Kidney glomerular epithelial cell (primary cell): Measurements from ENCODE around the gene ATXN10.

Source experiments
- DNase-seq: peaks from one replicate; lab custom pipeline; 2025; lab: John Stamatoyannopoulos, UW

ATXN10 gene

DNA sequence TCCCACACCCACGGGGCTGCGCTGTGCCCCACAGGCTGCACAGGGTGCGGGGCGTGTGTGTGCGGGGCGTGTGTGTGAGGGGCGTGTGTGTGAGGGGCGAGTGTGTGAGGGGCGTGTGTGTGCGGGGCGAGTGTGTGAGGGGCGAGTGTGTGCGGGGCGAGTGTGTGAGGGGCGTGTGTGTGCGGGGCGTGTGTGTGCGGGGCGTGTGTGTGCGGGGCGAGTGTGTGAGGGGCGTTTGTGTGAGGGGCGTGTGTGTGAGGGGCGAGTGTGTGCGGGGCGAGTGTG is 218.7 kb downstream of the ATXN10 start:
- no peak for DNase-seq

DNA sequence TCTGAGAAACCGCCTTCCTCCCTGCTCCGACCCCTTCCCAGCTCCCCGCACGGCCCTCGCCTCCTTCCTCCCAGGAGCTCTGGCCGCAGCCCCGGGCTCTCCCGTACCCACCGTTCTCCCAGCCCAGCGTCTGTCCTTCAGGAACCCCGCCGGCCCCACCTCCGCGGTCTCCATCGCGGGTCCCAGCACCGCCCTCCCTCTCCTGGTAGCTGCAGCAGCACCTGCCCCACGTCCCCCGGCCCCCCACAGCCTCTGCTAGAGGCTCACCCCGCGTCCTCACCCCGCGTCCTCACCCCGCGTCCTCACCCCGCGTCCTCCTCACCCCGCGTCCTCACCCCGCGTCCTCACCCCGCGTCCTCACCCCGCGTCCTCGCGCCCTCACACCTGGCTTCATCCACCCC is 219.4 kb downstream of the ATXN10 start:
- DNase-seq = no peak

DNA sequence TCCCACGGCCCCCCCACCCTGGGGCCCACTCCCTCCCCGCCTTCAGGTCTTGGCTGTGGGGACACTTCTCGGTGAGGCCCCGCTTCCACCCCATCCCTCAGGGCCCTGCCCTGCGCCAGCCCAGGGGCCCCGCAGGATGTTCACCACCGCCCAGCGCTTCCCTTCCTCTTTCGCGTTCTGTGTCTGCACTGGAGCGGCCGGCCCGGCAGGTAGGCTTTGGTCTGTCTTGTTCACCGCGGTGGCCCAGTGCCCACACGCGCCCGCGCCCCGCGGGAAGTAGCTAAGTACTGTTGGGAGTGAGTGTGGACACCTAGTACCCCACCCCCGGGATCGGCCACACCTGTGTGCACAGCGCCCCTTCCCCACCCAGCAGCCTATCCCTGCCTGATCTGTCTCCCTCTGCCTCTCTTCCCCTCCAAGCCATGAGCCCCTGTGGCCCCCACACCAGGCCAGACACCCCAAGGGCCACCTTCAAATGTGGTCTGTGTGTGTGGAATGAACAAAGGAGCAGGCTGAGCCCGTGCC is 219.9 kb downstream of the ATXN10 start:
- DNase-seq = no peak

DNA sequence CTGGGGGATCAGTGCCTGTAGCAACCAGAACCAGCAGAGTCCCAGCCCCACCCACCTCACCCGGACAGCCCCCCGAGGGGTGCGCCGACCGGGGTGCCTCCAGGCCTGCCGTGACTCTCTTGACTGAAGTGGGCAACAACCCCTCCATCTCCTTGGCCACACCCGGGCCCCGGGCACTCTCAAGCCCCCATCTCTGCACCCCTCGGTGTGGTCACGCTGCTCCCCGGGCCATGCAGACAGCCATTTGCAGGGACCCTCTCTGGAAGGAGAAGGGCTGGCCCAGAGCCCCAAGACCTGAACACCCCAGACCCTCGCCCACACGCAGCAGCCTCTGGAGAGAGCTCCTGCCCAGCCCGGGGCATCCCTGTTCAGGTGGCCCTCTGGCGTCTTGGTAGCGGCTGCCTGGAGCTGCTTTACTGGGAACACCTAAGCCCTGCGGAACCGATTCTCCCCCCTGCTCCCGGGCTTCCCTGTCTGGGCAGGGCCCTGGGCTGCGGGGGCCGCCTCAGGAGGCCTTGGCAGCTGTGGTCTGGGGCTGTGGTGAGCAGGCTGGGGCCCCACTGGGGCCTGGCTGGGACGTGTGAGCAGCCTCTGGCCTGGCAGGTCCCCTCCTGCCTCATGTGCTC is 220.5 kb downstream of the ATXN10 start:
- no peak for DNase-seq

DNA sequence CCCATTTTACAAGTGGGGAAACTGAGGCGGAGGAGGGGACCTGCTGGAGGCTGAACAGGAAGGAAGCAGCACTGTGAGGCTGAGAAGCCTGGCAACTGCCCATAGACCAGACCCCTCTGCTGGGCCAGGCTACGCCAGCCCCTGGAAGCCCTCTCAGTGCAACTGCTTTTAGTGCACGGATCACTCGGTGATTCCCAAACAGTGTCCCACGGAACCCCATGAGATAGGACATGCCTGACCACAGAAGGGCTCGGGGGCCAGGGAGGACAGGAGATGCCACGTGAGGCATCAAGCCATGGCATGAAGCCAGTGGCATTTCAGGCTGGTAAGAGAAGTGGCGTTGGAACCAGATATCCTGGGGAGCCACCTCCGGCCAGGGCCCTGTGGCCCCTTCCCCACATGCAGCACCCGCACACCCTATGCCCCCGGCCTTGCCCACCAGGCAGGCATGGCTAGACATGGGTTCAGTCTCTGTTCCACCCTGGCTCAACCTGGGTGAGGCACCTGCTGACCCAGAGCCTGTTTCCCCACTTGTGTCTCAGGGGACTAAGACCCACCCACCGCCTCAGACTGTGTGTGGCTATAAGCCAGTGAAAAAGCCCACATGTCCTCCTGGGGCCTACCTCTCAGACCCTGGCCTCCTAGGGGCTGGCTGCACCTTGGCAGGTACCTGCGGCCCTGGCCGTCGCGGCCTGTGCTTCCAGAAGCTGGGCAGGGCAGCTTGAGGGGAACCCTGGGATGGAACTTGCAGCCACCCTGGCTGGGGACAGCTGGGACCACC is 221.2 kb downstream of the ATXN10 start:
- DNase-seq = no peak

DNA sequence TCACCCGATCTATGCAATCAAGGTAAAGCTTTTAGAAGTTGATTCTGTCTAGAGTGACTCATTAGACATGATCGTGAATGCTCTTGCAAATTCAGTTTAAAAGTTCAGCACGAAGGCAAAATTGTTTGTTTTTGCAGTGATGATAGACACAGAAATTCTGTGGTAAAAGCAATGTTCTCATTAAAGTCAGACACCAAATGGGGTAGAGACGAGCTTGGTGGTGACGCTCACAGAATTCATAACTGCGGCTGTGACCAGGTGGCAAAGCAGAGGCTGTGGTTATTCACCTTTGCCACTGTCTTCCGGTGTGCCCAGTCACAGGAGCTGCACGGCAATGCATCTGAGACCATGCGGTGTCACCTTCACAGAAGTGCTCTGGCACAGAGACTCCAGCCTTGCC is 221.9 kb downstream of the ATXN10 start:
- DNase-seq = no peak
